Measurements from ENCODE around the gene NUTM1.
"Not testable (repeated sequence)": the region's sequence is repeated elsewhere in the genome, so short reads cannot be mapped to it uniquely, and the experiment has no call there.

NUTM1 gene

GRCh38 chr15:34358948-34359347 lies 15.8 kb downstream of the NUTM1 start:
- H3K4me3 ChIP-seq (ENCODE audit: low read length), result no peak overlapping the region
- DNase-seq (ENCODE audit: low read depth, low spot score), result no peak

DNA sequence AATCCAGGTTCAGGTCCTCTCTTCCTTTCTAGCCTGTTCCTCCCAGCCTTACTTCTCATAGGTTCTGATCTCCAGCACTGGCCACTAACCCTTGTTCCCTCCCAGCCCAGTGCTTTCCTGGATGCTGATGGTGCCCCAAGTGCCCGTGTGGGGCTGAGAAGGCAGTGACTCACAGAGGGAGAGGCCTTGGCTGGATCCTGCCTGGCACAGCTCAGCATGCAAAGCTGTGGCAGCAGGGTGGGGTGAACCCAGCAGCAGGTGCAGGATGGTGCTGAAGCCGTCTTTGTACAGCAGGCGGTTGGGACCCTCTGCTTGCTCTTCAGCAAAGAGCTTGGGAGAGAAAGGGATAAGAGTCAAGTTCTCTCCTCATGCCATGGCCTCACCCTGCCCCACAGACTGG lies 16.3 kb downstream of the NUTM1 start:
- no peak for DNase-seq (ENCODE audit: low read depth, low spot score)
- no peak overlapping the region for H3K4me3 ChIP-seq (ENCODE audit: low read length)

DNA sequence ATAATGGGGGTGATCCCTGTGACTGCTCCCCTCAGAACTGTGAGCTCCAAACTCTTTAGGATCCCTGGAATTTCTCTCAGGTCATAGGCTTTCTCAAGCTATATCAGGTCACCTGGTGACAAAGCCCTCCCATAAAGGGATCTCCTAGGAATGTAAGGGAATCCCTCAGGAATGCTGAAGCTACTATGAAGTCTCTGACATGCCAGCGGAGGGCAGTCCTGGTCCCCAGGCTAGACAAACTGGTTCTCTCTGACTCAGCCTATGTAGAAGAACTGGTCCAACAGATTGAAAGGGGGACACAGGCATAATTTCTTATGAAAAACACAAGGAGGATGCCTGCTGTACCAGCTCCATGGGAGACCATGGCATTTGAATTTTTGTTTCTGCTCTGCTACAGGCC lies 17.2 kb downstream of the NUTM1 start:
- DNase-seq (ENCODE audit: low read depth, low spot score), result no peak
- H3K4me3 ChIP-seq (ENCODE audit: low read length), result no peak overlapping the region

DNA sequence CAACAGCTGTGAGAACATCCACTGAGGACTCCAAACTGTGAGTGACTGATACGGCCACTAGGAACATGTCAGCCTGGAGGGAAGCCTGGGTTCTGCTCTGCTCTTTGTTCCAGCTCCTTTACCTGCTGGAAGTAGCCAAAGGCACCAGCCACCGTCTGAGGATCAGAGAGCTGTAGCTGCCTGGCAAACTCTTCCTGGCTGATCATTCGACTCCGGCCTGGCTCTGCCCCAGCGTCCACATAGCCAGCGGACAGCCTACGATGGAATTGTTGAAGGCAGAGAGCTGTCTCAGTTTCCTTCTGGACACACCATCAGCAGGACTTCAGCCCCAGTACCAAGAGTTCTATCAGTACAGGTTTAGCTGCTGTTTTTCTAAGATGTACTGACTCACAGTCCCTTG lies 18.2 kb downstream of the NUTM1 start:
- no peak for DNase-seq (ENCODE audit: low read depth, low spot score)

DNA sequence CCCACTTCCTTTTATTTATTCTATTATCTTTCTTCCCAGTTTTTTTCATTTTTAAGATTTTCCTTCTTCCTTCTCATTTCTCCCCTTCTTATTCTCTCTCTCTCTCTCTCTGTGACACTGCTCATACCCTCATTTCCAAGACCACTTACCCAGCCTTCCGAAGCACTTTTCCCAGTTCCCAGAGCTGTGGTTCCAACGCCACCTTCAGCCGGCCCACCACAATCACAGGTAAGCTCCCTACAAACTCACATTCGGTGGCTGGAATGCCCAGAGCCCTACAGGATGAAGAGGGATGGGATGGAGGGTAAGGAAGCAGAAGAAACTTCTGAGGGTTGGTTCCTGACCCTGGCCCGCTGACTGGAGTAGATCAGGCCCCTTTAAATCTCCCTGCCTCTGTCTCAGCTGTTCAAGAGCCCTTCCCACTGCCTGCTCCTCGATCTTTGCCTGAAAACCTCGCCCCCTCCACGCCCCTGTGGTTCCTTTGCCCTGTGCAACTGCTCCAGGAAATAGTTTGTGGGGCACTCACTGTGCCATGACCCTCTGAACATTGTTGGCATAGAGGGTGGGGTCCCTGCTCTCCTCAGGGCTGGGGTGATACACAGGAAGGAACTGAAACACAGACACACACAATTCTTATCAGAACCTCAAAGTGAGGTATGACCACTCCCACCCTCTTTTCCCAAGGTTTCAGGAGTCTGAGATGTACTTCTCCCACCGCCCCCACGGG lies 19.1 kb downstream of the NUTM1 start:
- no peak overlapping the region for H3K4me3 ChIP-seq (ENCODE audit: low read length)
- DNase-seq (ENCODE audit: low read depth, low spot score), result no peak

More for the DNA sequence above, 18.2 kb downstream of the NUTM1 start:
- H3K4me3 ChIP-seq (ENCODE audit: low read length), result no peak overlapping the region

DNA sequence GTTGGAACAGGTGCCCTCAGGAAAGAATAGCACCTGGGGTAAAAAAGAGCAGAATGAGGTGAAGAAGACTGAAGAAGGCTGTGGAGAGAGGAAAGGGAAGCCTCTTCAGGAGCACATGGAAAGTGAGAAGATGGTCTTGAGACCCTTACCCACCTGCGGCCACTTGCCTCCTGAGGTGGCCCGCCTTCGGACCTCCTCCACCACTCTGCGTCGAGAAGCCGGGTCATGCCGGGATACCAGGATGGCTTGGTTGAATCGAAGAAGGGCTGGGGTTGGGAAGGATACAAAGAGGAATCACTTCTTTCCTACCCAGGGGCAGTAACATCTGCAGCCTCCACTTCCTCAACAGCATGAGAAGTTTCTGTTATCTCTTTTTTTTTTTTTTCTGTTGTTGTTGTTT lies 20.9 kb downstream of the NUTM1 start:
- no peak overlapping the region for H3K4me3 ChIP-seq (ENCODE audit: low read length)
- DNase-seq (ENCODE audit: low read depth, low spot score), result no peak

- no peak for DNase-seq (ENCODE audit: low read depth, low spot score)
- no peak overlapping the region for H3K4me3 ChIP-seq (ENCODE audit: low read length)
These were observed 22.1 kb downstream of the NUTM1 start for GRCh38 chr15:34365091-34365825.

GRCh38 chr15:34365836-34366235 lies 22.7 kb downstream of the NUTM1 start:
- DNase-seq (ENCODE audit: low read depth, low spot score), result no peak
- H3K4me3 ChIP-seq (ENCODE audit: low read length), result peak overlapping the region; percentile 82

GRCh38 chr15:34366271-34367065 lies 23.4 kb downstream of the NUTM1 start:
- DNase-seq (ENCODE audit: low read depth, low spot score), result peak; percentile 34
- peak overlapping the region; percentile 82 for H3K4me3 ChIP-seq (ENCODE audit: low read length)

GRCh38 chr15:34367101-34368081 lies 24.3 kb downstream of the NUTM1 start, which contains the start of gene LPCAT4:
TSS of gene LPCAT4 (minus strand) at chr15:34367196. CDS start at chr15:34367100, 96 bp downstream.
- peak; percentile 81 for DNase-seq (ENCODE audit: low read depth, low spot score)
- H3K4me3 ChIP-seq (ENCODE audit: low read length), result peak within 1 kb of the TSS; percentile 82

DNA sequence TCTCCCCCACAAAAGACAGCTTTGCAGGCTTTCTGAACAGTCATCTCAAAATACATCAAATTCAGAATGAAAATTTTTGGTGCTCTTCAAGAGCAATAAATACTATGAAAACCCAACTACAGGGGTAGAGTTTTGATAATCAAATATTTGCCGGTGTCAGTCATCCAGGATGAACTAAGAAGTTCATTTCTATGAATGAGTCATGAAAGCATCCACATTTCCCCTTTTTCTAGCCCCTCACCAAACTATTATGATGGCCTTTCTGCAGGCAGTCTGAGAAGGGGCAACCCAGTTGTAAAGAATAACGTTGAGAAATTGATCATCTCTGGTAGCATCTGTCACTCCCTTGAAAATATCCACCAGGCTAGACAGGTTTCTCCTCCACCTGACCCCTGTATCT lies 27.0 kb downstream of the NUTM1 start:
- H3K4me3 ChIP-seq (ENCODE audit: low read length), result no peak overlapping the region
- DNase-seq (ENCODE audit: low read depth, low spot score), result no peak

GRCh38 chr15:34370643-34371042 lies 27.5 kb downstream of the NUTM1 start:
- no peak for DNase-seq (ENCODE audit: low read depth, low spot score)
- H3K4me3 ChIP-seq (ENCODE audit: low read length), result no peak overlapping the region

DNA sequence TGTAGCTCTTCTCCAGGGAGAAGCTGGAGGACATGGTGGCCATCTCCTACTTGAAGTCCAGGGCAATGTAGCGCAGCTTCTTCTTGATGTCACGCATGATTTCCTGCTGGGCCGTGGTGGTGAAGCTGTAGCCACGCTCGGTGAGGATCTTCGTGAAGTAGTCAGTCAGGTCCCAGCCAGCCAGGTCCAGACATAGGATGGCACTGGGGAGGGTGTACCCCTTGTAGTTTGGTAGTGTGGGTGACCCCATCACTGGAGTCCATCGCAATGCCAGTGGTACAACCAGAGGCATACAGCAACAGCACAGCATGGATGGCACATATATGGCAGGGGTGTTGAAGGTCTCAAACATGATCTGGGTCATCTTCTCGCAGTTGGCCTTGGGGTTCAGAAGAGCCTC lies 30.8 kb downstream of the NUTM1 start:
- no peak for DNase-seq (ENCODE audit: low read depth, low spot score)
- no peak overlapping the region for H3K4me3 ChIP-seq (ENCODE audit: low read length)

DNA sequence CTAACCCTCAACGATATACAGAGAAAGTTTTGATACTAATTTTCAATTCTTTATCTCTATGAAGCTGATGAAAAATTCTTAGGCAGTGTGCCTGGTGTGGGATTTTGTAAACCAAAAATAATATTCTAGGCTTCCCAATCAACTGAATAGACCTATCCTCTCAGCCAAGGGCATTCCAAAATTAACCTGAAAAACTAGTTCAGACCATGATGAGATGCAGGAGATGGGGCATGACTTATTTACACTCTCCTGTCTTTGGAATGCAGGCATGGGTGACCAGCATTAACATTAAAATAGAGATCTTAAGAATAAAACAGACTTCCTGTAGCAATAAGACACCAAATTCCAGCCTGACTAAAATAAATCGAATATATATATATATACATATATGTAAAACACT lies 31.7 kb downstream of the NUTM1 start:
- DNase-seq (ENCODE audit: low read depth, low spot score), result no peak
- H3K4me3 ChIP-seq (ENCODE audit: low read length), result no peak overlapping the region

GRCh38 chr15:34375541-34375940 lies 32.4 kb downstream of the NUTM1 start:
- not testable (repeated sequence) for H3K4me3 ChIP-seq (ENCODE audit: low read length); DNase-seq (ENCODE audit: low read depth, low spot score)

- no peak for DNase-seq (ENCODE audit: low read depth, low spot score)
- H3K4me3 ChIP-seq (ENCODE audit: low read length), result no peak overlapping the region
These were observed 33.7 kb downstream of the NUTM1 start for GRCh38 chr15:34376856-34377255.

DNA sequence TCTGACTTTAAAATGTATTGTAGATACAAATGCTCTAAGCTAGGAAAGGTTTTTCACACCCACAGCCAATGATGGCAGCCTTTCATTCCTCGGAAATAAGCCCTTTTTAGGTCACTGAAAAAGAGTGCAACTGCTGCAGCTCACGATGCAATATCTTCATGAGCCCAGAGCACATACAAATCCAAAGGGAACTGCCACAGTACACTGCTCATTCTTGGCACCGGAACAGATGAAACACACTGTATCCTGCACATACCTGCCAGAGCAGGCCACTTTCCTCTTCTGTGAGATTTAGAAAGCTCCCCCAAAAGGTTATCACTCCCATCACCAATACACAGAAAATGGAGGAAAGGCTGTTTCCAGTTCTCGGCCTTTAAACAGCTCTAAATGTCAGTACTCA lies 37.4 kb downstream of the NUTM1 start:
- not testable (repeated sequence) for DNase-seq (ENCODE audit: low read depth, low spot score)

DNA sequence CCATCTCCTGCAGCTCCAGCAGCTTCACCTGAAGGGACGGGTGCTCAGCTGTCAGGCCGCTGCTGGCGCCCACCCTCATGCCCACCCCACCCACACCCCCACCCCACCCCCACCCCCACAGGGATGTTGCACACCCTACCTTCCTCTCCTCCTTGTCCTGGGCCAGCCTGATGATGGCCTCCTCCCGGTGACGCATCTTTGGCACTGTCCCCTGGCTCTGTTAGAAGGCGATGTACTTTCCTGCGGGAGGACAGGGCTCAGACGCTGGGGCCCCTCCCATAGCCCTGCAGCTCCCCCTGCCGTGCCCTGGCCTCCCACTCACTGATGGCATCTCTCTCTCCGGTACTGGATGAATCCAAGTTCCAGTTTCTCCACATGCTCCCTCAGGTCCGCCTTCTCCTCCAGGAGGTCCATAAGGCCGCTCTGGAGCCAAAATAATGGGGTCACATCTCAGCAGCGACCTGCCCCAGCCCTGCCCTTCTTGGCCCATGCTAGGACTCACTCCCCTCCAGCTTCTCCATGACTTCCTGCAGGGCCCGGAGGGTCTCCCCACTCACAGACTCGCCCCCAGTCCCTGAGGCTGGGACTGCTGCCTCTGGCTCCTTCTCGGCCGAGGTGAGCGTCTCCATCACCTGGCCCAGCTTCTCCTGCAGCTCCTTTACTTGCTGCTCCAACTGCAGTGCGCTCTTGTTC lies 38.9 kb downstream of the NUTM1 start:
- not testable (repeated sequence) for DNase-seq (ENCODE audit: low read depth, low spot score); H3K4me3 ChIP-seq (ENCODE audit: low read length)

More for the DNA sequence above, 37.4 kb downstream of the NUTM1 start:
- not testable (repeated sequence) for H3K4me3 ChIP-seq (ENCODE audit: low read length)
